Gastrocnemius medialis (tissue), 4 donors: ENCODE results near the gene DCC.

Source experiments
- CTCF ChIP-seq, 5 experiments: fragments of 450-650 bp in 3 of 5; fragments of 200-600 bp in 2 of 5; sonication (generic) in 2 of 5; IDR thresholded peaks in 4 of 5; conservative IDR thresholded peaks in 1 of 5; 1 replicate in 4 of 5; 2 replicates in 1 of 5; pipeline ENCODE4 v1.5.1; 2016 to 2019; ENCODE audit warnings: antibody characterized with exemption in 5 of 5, mild to moderate bottlenecking in 3 of 5, moderate library complexity in 3 of 5
- POLR2A ChIP-seq, 2 donors: fragments of 450-650 bp; IDR thresholded peaks; one replicate each; pipeline ENCODE4 v1.6.1; 2017; ENCODE audit warnings: antibody characterized with exemption in 2 of 2, mild to moderate bottlenecking in 2 of 2, moderate library complexity in 2 of 2

- TF ChIP-seq CTCF (IDR thresholded peaks at IDR 0.05 in 4 of 5, conservative IDR thresholded peaks at IDR 0.05 in 1 of 5): no peak
- no peak for TF ChIP-seq POLR2A (IDR thresholded peaks at IDR 0.05)
Observed at GRCh38 chr18:53147472-53147871, 807.5 kb downstream of the DCC start.
